Vagina (tissue), 2 donors: ENCODE results near the gene ADAMTS9.

Experiments
- POLR2AphosphoS5 ChIP-seq, 2 donors: sonication (generic); formaldehyde crosslinking; IDR thresholded peaks; one replicate each; pipeline ENCODE4 v1.9.0; 2017; ENCODE audit warnings: antibody characterized with exemption in 2 of 2, mild to moderate bottlenecking in 2 of 2, low read depth in 1 of 2; ENCODE audit not compliant: insufficient read depth in 1 of 2
- TF ChIP-seq, protein P1 (sequence below), 3 experiments: fragments of 450-650 bp in 2 of 3; fragments of 200-600 bp in 1 of 3; sonication (generic) in 1 of 3; IDR thresholded peaks; one replicate each; pipeline ENCODE4 v1.5.1; 2017 to 2019; ENCODE audit warnings: antibody characterized with exemption in 3 of 3, mild to moderate bottlenecking in 2 of 3, moderate library complexity in 2 of 3

DNA sequence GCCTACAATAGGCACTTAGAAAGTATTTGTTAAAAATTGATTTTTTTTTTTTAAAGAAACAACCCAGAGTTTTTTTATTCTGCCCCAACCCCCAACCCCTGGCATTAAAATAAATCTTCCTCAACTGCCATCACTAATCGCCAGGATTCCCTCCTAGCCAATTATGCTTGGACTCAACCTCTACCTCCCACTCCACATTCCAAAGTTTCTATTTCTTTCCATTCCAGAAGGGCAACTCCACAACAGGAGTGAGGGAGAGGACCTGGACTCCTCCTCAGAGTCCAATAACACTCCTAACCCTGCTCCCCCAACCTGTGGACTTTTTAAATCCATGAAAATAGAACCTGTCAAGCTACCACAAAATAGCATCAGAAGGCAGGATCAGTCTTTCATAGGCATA, 99.4 kb downstream of the ADAMTS9 start:
- TF ChIP-seq, protein P1, sequence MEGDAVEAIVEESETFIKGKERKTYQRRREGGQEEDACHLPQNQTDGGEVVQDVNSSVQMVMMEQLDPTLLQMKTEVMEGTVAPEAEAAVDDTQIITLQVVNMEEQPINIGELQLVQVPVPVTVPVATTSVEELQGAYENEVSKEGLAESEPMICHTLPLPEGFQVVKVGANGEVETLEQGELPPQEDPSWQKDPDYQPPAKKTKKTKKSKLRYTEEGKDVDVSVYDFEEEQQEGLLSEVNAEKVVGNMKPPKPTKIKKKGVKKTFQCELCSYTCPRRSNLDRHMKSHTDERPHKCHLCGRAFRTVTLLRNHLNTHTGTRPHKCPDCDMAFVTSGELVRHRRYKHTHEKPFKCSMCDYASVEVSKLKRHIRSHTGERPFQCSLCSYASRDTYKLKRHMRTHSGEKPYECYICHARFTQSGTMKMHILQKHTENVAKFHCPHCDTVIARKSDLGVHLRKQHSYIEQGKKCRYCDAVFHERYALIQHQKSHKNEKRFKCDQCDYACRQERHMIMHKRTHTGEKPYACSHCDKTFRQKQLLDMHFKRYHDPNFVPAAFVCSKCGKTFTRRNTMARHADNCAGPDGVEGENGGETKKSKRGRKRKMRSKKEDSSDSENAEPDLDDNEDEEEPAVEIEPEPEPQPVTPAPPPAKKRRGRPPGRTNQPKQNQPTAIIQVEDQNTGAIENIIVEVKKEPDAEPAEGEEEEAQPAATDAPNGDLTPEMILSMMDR (IDR thresholded peaks at IDR 0.05) = no peak
- no peak for TF ChIP-seq POLR2AphosphoS5 (IDR thresholded peaks at IDR 0.05; ENCODE audit: insufficient read depth in 1 of 2, low read depth in 1 of 2)
